Suprapubic skin (tissue), 3 donors: ENCODE data around the gene SMIM1.

ENCODE experiments used
- EP300 ChIP-seq: sonication (generic); formaldehyde crosslinking; IDR thresholded peaks from one replicate; pipeline ENCODE4 v1.6.1; 2017; ENCODE audit warnings: antibody characterized with exemption
- TF ChIP-seq, protein P1 (sequence below), 2 donors: fragments of 200-600 bp in 1 of 2; fragments of 450-650 bp in 1 of 2; sonication (generic) in 1 of 2; IDR thresholded peaks; one replicate each; pipeline ENCODE4 v1.5.1; 2016 to 2019; ENCODE audit warnings: antibody characterized with exemption in 2 of 2, mild to moderate bottlenecking in 1 of 2, moderate library complexity in 1 of 2

DNA sequence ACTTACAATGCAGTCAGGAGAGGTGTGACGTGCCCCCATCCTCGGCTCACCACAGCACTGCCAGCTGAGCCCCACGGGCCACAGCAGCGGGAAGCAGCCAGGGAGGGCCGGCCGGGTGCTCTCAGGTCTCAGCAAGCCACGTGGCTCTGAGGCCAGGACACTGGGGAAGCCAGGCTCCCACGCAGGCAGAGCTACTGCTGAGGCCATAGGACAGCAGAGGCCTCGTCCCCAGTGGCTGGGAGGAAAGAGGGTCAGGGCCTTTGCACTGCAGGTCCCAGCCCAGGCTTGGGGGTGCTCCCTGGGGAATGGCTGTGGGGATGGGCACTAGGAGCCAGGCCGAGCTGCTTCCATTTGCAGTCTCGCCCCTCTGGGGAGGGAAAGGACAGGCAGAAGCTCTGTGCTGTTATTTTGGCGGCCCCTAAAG lies 18.0 kb downstream of the SMIM1 start:
- TF ChIP-seq, protein P1, sequence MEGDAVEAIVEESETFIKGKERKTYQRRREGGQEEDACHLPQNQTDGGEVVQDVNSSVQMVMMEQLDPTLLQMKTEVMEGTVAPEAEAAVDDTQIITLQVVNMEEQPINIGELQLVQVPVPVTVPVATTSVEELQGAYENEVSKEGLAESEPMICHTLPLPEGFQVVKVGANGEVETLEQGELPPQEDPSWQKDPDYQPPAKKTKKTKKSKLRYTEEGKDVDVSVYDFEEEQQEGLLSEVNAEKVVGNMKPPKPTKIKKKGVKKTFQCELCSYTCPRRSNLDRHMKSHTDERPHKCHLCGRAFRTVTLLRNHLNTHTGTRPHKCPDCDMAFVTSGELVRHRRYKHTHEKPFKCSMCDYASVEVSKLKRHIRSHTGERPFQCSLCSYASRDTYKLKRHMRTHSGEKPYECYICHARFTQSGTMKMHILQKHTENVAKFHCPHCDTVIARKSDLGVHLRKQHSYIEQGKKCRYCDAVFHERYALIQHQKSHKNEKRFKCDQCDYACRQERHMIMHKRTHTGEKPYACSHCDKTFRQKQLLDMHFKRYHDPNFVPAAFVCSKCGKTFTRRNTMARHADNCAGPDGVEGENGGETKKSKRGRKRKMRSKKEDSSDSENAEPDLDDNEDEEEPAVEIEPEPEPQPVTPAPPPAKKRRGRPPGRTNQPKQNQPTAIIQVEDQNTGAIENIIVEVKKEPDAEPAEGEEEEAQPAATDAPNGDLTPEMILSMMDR (IDR thresholded peaks at IDR 0.05) = no peak
- TF ChIP-seq EP300 = no peak
